A673 (cell line): Measurements from ENCODE around the gene TBL3. TPM values are rescaled to one million over a fixed set of nuclear protein-coding genes. Genes with fewer than 3 reads are reported as not detected.

Source experiments
- BruUV-seq: library from RNA; stranded (reverse); fragments of 400-500 nt; replicated peaks from 2 replicates; lab custom pipeline; 2021; lab: Mats Ljungman, UMichigan
- CTCF ChIA-PET: fragments of 300-600 bp; sonication (Branson Sonifier 250); formaldehyde crosslinking; loops from one replicate; lab custom pipeline; 2022; ENCODE audit warnings: antibody characterized with exemption; lab: Charles Lee
- POLR2A ChIA-PET: fragments of 300-600 bp; sonication (Branson Sonifier 250); formaldehyde crosslinking; loops from one replicate; lab custom pipeline; 2022; ENCODE audit warnings: antibody characterized with exemption; ENCODE audit not compliant: low non-redundant PET; lab: Charles Lee
- DNase-seq: peaks from one replicate; pipeline ENCODE4 v3.0.0-alpha.2; 2015; ENCODE audit warnings: low spot score
- H3K27ac ChIP-seq: fragments of 200-600 bp; sonication (generic); 2 replicates; pipeline ENCODE4 v1.5.1; 2016; ENCODE audit warnings: mixed run types, low read depth, mild to moderate bottlenecking, mixed read lengths, antibody characterized with exemption, low read length; ENCODE audit not compliant: poor library complexity, severe bottlenecking
- H3K27me3 ChIP-seq: fragments of 200-600 bp; sonication (generic); replicated peaks from 2 replicates; pipeline ENCODE4 v1.6.1; 2017; ENCODE audit warnings: mixed run types, low read depth, mild to moderate bottlenecking, mixed read lengths, antibody characterized with exemption, low read length; ENCODE audit not compliant: insufficient read depth, poor library complexity
- H3K36me3 ChIP-seq: fragments of 200-600 bp; sonication (generic); 2 replicates; pipeline ENCODE4 v1.6.1; 2016; ENCODE audit warnings: mixed run types, mild to moderate bottlenecking, mixed read lengths, antibody characterized with exemption, low read length; ENCODE audit not compliant: insufficient read depth, poor library complexity, severe bottlenecking
- H3K4me1 ChIP-seq: fragments of 200-600 bp; sonication (generic); 2 replicates; pipeline ENCODE4 v1.6.1; 2017; ENCODE audit warnings: mixed run types, mild to moderate bottlenecking, mixed read lengths, antibody characterized with exemption, low read length; ENCODE audit not compliant: insufficient read depth, poor library complexity, severe bottlenecking
- H3K4me3 ChIP-seq: fragments of 200-600 bp; sonication (generic); 2 replicates; pipeline ENCODE4 v1.5.1; 2016; ENCODE audit warnings: low read depth, mixed run types, mild to moderate bottlenecking, mixed read lengths, low read length; ENCODE audit not compliant: poor library complexity, severe bottlenecking
- H3K9me3 ChIP-seq: fragments of 200-600 bp; sonication (generic); 2 replicates; pipeline ENCODE4 v1.6.1; 2016; ENCODE audit warnings: mixed run types, low read depth, mild to moderate bottlenecking, mixed read lengths, antibody characterized with exemption, low read length; ENCODE audit not compliant: poor library complexity, severe bottlenecking
- CTCF ChIP-seq: fragments of 300-800, 200-600 bp; sonication (generic); conservative IDR thresholded peaks from 2 replicates; pipeline ENCODE4 v1.5.1; 2017; ENCODE audit warnings: low read depth, mild to moderate bottlenecking, antibody characterized with exemption, low read length, moderate library complexity, mixed read lengths
- EZH2 ChIP-seq: fragments of 200-600 bp; sonication (generic); IDR thresholded peaks from 2 replicates; pipeline ENCODE4 v1.6.1; 2017; ENCODE audit warnings: borderline replicate concordance, low read depth, mild to moderate bottlenecking, mixed read lengths, antibody characterized with exemption, low read length; ENCODE audit not compliant: poor library complexity, severe bottlenecking
- intact Hi-C: fragments of 100-400 bp; cut with micrococcal nuclease; formaldehyde crosslinking; loops from one replicate; pipeline ENCODE4 v1.10.0; 2022; ENCODE audit not compliant: unreplicated experiment
- total RNA-seq: library from RNA; stranded (reverse); gene quantifications from 2 replicates; pipeline ENCODE4 v1.2.3, GENCODE V29; 2021

TBL3 gene
- total RNA-seq, 1 experiment from 2014 or later = 58.4 TPM

DNA sequence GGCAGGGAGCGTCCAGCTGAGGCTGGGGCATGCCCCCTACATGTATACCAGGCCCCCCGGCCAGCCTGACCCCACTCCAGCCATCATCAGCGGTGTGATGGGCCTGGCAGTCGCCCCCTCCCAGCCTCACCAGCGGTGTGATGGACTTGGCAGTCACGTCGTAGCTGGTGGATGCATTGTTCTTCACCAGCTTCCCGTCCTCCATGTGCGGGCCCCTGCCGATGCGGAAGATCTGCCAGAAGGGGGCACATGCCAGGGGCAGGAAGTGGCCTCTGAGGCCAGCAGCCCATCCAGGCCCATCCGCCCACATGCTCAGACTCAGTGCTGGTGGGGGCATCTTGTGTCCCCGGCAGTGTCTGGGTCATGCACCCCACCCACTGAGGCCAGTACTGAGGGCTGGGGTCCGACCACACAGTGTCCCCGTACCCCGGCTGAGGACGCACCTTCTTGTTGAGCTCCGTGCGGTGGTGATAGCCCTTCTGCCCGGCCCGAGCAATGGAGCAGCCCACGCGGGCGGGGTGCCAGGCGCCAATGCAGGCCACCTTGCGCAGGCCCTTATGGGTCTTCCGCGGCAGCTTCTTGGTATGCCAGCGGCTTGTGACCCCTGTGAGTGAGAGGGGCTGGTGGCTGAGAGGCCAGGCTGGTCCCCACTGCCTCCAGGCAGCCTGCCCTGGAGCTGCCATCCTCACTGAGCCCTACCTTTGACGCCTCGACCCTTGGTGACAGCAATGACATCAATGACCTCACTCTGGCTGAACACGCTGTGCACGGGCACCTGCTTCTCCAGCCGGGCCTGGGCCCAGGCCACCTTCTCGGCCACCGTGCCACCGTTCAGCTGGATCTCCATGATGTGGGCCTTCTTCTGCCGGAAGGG is 25.1 kb upstream of the TBL3 start:
- Histone ChIP-seq H3K4me1 (peaks cover 17% of the 10 kb centered on the region), H3K9me3 (no peaks in the 10 kb centered on the region), H3K36me3 (no peaks in the 10 kb centered on the region), H3K27ac (no peak overlapping the region), H3K4me3 (no peak overlapping the region), H3K27me3 (no peaks in the 10 kb centered on the region)
- POLR2A ChIA-PET = interaction anchor here (0.6 kb wide), 1 partner anchor 210 kb away, joined by 4 read pairs; no protein-coding TSS in a partner anchor
- CTCF ChIA-PET = interaction anchor here (0.5 to 0.6 kb wide), 2 partner anchors 59 to 241 kb away, joined by 4 to 5 read pairs; partner anchors contain the start of gene MAPK8IP3
- no TSS peak for BruUV-seq
- TF ChIP-seq EZH2 (no peak), CTCF (no peak)
- intact Hi-C loops = no loop called here
- no peak for DNase-seq

GRCh38 chr16:1947369-1947670 is 24.5 kb upstream of the TBL3 start:
- no peak overlapping the region for H3K27ac ChIP-seq
- no peaks in the 10 kb centered on the region for H3K27me3 ChIP-seq
- no peak overlapping the region for H3K4me3 ChIP-seq
- intact Hi-C loops = no loop called here
- peaks cover 13% of the 10 kb centered on the region for H3K4me1 ChIP-seq
- no peaks in the 10 kb centered on the region for H3K9me3 ChIP-seq
- no peak for DNase-seq
- TF ChIP-seq CTCF = no peak
- no peak for TF ChIP-seq EZH2
- POLR2A ChIA-PET = no interaction called here
- H3K36me3 ChIP-seq = no peaks in the 10 kb centered on the region
- CTCF ChIA-PET = interaction anchor here (0.6 kb wide), 1 partner anchor 59 kb away, joined by 4 read pairs; no protein-coding TSS in a partner anchor
- BruUV-seq = no TSS peak

GRCh38 chr16:1949507-1949906 is 22.3 kb upstream of the TBL3 start:
- intact Hi-C loops = no loop called here
- no peak for TF ChIP-seq EZH2
- no peak for TF ChIP-seq CTCF
- Histone ChIP-seq H3K27me3 (no peaks in the 10 kb centered on the region), H3K27ac (no peak overlapping the region), H3K36me3 (no peaks in the 10 kb centered on the region), H3K4me3 (no peak overlapping the region), H3K9me3 (no peaks in the 10 kb centered on the region), H3K4me1 (peaks cover under 1% of the 10 kb centered on the region)
- no TSS peak for BruUV-seq
- ChIA-PET POLR2A (no interaction called here), CTCF (interaction anchor here (0.7 kb wide), 1 partner anchor 733 kb away, joined by 7 read pairs; the partner anchor contains the start of gene KCTD5)
- no peak for DNase-seq
